Lower leg skin (tissue), 3 donors: Measurements from ENCODE around the gene HOXA9.

Source experiments
- CTCF ChIP-seq, 3 donors: fragments of 450-650 bp; IDR thresholded peaks; one replicate each; pipeline ENCODE4 v1.5.1; 2016; ENCODE audit warnings: antibody characterized with exemption in 3 of 3, mild to moderate bottlenecking in 3 of 3, moderate library complexity in 2 of 3
- POLR2A ChIP-seq, 2 donors: fragments of 450-650 bp; IDR thresholded peaks; one replicate each; pipeline ENCODE4 v1.6.1; 2016 to 2017; ENCODE audit warnings: antibody characterized with exemption in 2 of 2, mild to moderate bottlenecking in 1 of 2, moderate library complexity in 1 of 2

- no peak for TF ChIP-seq CTCF (IDR thresholded peaks at IDR 0.05)
- no peak for TF ChIP-seq POLR2A (IDR thresholded peaks at IDR 0.05)
Measured at GRCh38 chr7:27160145-27160545, 5.2 kb downstream of the HOXA9 start.
